Measurements from ENCODE around the gene RNU6-7. TPM values are rescaled to one million over a fixed set of nuclear protein-coding genes. Genes with fewer than 3 reads are reported as not detected.
A peak's percentile ranks its signal among the peaks of the same experiment; 100 is the strongest.

Gene RNU6-7
- total and polyA plus RNA-seq, 2 of the 13 experiments (the other 11 are each of a cell fraction or from before 2014, with no cell fraction given): under 0.01 TPM; not detected in 1

DNA sequence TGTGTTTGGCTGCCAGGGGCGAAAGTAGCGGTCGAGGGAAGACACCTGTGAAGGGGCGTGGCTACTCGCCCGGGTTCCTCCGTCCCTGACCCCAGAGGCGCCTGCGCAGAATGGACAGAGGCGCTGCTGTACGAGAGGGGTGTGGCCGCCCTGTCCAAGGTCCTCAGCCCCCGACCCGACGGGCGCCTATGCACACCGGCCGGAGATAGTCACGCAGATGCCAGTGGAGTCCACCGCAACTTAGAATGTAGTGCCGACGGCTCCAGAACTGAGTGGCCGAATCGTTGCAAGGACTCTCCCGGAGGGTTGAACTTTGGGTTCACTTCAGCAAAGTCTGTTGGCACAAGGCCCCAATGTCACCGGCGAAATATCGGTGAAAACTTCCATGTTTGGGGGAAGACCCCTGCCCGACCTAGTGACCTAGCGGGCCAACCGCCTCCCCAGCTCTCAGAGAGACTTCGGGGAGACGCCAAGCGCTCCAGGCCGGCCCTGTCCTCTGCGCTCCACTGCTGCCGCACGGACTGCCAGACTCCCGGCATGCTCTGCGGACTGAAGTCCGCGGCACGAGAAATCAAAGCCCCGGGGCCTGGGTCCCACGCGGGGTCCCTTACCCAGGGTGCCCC lies 541 bp upstream of the RNU6-7 start (continued):
- TF ChIP-seq, protein P1, sequence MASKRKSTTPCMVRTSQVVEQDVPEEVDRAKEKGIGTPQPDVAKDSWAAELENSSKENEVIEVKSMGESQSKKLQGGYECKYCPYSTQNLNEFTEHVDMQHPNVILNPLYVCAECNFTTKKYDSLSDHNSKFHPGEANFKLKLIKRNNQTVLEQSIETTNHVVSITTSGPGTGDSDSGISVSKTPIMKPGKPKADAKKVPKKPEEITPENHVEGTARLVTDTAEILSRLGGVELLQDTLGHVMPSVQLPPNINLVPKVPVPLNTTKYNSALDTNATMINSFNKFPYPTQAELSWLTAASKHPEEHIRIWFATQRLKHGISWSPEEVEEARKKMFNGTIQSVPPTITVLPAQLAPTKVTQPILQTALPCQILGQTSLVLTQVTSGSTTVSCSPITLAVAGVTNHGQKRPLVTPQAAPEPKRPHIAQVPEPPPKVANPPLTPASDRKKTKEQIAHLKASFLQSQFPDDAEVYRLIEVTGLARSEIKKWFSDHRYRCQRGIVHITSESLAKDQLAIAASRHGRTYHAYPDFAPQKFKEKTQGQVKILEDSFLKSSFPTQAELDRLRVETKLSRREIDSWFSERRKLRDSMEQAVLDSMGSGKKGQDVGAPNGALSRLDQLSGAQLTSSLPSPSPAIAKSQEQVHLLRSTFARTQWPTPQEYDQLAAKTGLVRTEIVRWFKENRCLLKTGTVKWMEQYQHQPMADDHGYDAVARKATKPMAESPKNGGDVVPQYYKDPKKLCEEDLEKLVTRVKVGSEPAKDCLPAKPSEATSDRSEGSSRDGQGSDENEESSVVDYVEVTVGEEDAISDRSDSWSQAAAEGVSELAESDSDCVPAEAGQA (IDR thresholded peaks at IDR 0.05; ENCODE audit: low read depth): peak; percentile 37; the same call in 1 of the 2 replicates
- TF ChIP-seq, protein P1 (CRISPR knock-in tag; IDR thresholded peaks at IDR 0.05; ENCODE audit: borderline replicate concordance): no peak; the same call in 1 of the 2 replicates
- TF ChIP-seq SPEN (CRISPR knock-in tag; IDR thresholded peaks at IDR 0.05; ENCODE audit: low read depth) (peak; percentile 93), DNMT3B (CRISPR knock-in tag; conservative IDR thresholded peaks at IDR 0.05) (peak; percentile 94), KDM1A (CRISPR knock-in tag; IDR thresholded peaks at IDR 0.05) (peak; percentile 38), HNRNPL (IDR thresholded peaks at IDR 0.05; ENCODE audit: low read depth, low read length) (peak; percentile 85), ZNF788 (CRISPR knock-in tag; IDR thresholded peaks at IDR 0.05; ENCODE audit: borderline replicate concordance) (peak; percentile 98), ZNF562 (CRISPR knock-in tag; IDR thresholded peaks at IDR 0.05; ENCODE audit: borderline replicate concordance) (peak; percentile 33; the same call in 1 of the 2 replicates), ZMYM2 (CRISPR knock-in tag; IDR thresholded peaks at IDR 0.05) (peak; percentile 88), ZNF180 (CRISPR knock-in tag; IDR thresholded peaks at IDR 0.05; ENCODE audit: borderline replicate concordance, low read depth) (no peak; the same call in 1 of the 2 replicates), CC2D1A (CRISPR knock-in tag; IDR thresholded peaks at IDR 0.05) (peak; percentile 99), ZUFSP (CRISPR knock-in tag; IDR thresholded peaks at IDR 0.05; ENCODE audit: borderline replicate concordance) (no peak), CREM (IDR thresholded peaks at IDR 0.05) (peak; percentile 77), CREM (CRISPR knock-in tag; IDR thresholded peaks at IDR 0.05) (peak; percentile 26; the same call in 1 of the 2 replicates), ISL2 (CRISPR knock-in tag; IDR thresholded peaks at IDR 0.05) (peak; percentile 75), TBL1XR1 (IDR thresholded peaks at IDR 0.05; ENCODE audit: borderline replicate concordance, low read length, partially characterized antibody) (peak; percentile 79), MEIS2 (CRISPR knock-in tag; IDR thresholded peaks at IDR 0.05) (peak; percentile 97), ZNF678 (CRISPR knock-in tag; IDR thresholded peaks at IDR 0.05) (peak; percentile 90; the same call in 1 of the 2 replicates)
- TF ChIP-seq, protein P2, sequence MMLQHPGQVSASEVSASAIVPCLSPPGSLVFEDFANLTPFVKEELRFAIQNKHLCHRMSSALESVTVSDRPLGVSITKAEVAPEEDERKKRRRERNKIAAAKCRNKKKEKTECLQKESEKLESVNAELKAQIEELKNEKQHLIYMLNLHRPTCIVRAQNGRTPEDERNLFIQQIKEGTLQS (CRISPR knock-in tag; IDR thresholded peaks at IDR 0.05): peak; percentile 70; the same call in 1 of the 2 replicates
- TF ChIP-seq, protein P3, sequence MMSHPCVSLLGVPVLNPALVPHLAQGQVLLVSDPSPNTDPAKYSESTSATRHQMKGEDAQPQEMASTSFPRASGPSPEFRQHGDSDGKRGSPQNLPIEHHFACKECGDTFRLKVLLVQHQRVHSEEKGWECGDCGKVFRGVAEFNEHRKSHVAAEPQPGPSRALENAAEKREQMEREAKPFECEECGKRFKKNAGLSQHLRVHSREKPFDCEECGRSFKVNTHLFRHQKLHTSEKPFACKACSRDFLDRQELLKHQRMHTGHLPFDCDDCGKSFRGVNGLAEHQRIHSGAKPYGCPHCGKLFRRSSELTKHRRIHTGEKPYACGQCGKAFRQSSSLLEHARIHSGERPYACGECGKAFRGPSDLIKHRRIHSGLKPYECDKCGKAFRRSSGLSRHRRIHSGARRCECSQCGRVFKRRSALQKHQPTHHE (CRISPR knock-in tag; IDR thresholded peaks at IDR 0.05; ENCODE audit: borderline replicate concordance): peak; percentile 91
- TF ChIP-seq, protein P4, sequence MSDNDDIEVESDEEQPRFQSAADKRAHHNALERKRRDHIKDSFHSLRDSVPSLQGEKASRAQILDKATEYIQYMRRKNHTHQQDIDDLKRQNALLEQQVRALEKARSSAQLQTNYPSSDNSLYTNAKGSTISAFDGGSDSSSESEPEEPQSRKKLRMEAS (IDR thresholded peaks at IDR 0.05): no peak
